Hepatocyte (in vitro differentiated cells): ENCODE results near the gene NOL9.

Experiments used
- CTCF ChIP-seq: fragments of 200-600 bp; sonication (generic); IDR thresholded peaks from 2 replicates; pipeline ENCODE4 v1.5.1; 2016; ENCODE audit warnings: antibody characterized with exemption, mild to moderate bottlenecking; ENCODE audit not compliant: poor library complexity
- EZH2 ChIP-seq: fragments of 200-600 bp; sonication (generic); IDR thresholded peaks from 2 replicates; pipeline ENCODE4 v1.6.1; 2016; ENCODE audit warnings: antibody characterized with exemption, mild to moderate bottlenecking, borderline replicate concordance

GRCh38 chr1:6603238-6603914, 49.1 kb upstream of the NOL9 start:
- TF ChIP-seq CTCF (no peak), EZH2 (no peak)
